Measurements from ENCODE around the gene COL6A1. TPM values are rescaled to one million over a fixed set of nuclear protein-coding genes. Genes with fewer than 3 reads are reported as not detected.

COL6A1 gene, protein sequence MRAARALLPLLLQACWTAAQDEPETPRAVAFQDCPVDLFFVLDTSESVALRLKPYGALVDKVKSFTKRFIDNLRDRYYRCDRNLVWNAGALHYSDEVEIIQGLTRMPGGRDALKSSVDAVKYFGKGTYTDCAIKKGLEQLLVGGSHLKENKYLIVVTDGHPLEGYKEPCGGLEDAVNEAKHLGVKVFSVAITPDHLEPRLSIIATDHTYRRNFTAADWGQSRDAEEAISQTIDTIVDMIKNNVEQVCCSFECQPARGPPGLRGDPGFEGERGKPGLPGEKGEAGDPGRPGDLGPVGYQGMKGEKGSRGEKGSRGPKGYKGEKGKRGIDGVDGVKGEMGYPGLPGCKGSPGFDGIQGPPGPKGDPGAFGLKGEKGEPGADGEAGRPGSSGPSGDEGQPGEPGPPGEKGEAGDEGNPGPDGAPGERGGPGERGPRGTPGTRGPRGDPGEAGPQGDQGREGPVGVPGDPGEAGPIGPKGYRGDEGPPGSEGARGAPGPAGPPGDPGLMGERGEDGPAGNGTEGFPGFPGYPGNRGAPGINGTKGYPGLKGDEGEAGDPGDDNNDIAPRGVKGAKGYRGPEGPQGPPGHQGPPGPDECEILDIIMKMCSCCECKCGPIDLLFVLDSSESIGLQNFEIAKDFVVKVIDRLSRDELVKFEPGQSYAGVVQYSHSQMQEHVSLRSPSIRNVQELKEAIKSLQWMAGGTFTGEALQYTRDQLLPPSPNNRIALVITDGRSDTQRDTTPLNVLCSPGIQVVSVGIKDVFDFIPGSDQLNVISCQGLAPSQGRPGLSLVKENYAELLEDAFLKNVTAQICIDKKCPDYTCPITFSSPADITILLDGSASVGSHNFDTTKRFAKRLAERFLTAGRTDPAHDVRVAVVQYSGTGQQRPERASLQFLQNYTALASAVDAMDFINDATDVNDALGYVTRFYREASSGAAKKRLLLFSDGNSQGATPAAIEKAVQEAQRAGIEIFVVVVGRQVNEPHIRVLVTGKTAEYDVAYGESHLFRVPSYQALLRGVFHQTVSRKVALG
- 1,502 and 2,913 TPM in 2 replicates for total RNA-seq

DNA sequence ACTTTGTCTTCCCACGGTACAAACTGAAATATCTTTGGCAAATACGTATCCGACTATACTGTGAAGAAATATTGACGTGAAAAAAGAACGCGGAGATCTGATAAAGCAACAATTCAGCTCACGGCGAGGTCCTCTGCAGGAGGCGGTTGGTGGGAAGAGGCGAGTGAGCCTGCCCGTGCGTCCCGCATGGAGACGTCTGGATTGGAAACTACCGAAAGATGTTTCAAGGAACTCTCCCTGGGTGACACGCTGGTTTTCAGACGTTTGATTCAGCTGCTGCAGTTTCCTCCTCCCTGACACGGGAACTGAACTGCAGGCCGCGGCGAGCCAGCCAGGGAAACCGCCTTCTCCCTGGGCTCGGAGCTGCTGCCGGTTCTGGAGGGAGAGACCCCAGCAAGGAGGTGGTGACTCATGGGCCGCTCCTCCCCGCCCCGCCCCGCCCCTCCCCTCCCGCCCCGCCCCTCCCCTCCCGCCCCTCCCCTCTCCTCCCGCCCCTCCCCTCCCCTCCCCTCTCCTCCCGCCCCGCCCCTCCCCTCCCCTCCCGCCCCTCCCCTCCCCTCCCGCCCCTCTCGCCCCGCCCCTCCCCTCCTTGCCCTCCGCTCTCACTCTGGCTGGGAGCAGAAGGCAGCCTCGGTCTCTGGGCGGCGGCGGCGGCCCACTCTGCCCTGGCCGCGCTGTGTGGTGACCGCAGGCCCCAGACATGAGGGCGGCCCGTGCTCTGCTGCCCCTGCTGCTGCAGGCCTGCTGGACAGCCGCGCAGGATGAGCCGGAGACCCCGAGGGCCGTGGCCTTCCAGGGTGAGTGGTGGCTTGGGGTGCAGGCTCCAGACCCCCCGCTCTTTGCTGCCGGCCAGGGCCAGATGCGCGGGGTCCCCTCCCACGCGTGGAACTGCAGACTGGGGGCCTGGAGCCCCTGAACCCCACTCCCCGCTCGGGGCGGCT is at the start of gene COL6A1:
Gene COL6A1, plus strand, starts transcription at position 620 of the 941 bp plus-strand sequence. Its CDS starts 81 bp downstream, at position 701.

Other genes starting within 250 kb of the COL6A1 start
- gene COL6A2, start 116.3 kb downstream of the COL6A1 start, total RNA-seq, result 1,719 and 2,867 TPM in 2 replicates
- gene FTCD, start 173.8 kb downstream of the COL6A1 start, total RNA-seq, result 1.7 TPM in 1 of 2 replicates, not detected in the other
- gene SPATC1L, start 202.7 kb downstream of the COL6A1 start, total RNA-seq, result 12.2 and 14.6 TPM in 2 replicates
- 233 and 321 TPM in 2 replicates for gene LSS, start 247.0 kb downstream of the COL6A1 start, total RNA-seq

Data from smooth muscle cell of trachea (primary cell).